SK-N-SH treated with all-trans-retinoic acid at 6 μM for 48 hours (cell line): Measurements from ENCODE around the gene UBE2D4.
A peak's percentile ranks its signal among the peaks of the same experiment; 100 is the strongest.

ENCODE experiments used
- ATAC-seq: fragments of 200-7000 bp; cut with Tn5 transposase; 3 replicates; pipeline ENCODE4 v1.9.1; 2020; ENCODE audit warnings: mild to moderate bottlenecking, moderate library complexity
- ARNTL ChIP-seq: fragments of 450-650 bp; formaldehyde crosslinking; IDR thresholded peaks from 2 replicates; pipeline ENCODE4 v1.5.0; 2020; ENCODE audit warnings: low read depth, mild to moderate bottlenecking, moderate library complexity, borderline replicate concordance
- BACH2 ChIP-seq: fragments of 250-450 bp; sonication (Bioruptor Pico); IDR thresholded peaks from 2 replicates; pipeline ENCODE4 v1.9.0; 2021; ENCODE audit warnings: mild to moderate bottlenecking, borderline replicate concordance
- CREB5 ChIP-seq: fragments of 250-450 bp; sonication (Bioruptor Pico); IDR thresholded peaks from 2 replicates; pipeline ENCODE4 v1.5.1; 2020; ENCODE audit warnings: low read depth, mild to moderate bottlenecking, moderate library complexity
- CSDC2 ChIP-seq: fragments of 250-450 bp; sonication (Bioruptor Pico); IDR thresholded peaks from 2 replicates; pipeline ENCODE4 v1.5.0; 2020; ENCODE audit warnings: mild to moderate bottlenecking, moderate library complexity
- ESRRG ChIP-seq: fragments of 250-450 bp; sonication (Bioruptor Pico); IDR thresholded peaks from 2 replicates; pipeline ENCODE4 v1.6.1; 2021; ENCODE audit warnings: mild to moderate bottlenecking
- GLIS3 ChIP-seq: fragments of 250-450 bp; sonication (Bioruptor Pico); IDR thresholded peaks from 2 replicates; pipeline ENCODE4 v1.5.0; 2020; ENCODE audit warnings: mild to moderate bottlenecking, moderate library complexity
- ISL1 ChIP-seq: fragments of 250-450 bp; sonication (Bioruptor Pico); IDR thresholded peaks from 2 replicates; pipeline ENCODE4 v2.1.2; 2022; ENCODE audit warnings: mild to moderate bottlenecking, moderate library complexity
- OSR1 ChIP-seq: fragments of 250-450 bp; sonication (Bioruptor Pico); IDR thresholded peaks from 2 replicates; pipeline ENCODE4 v1.8.0; 2022; ENCODE audit warnings: moderate library complexity, mild to moderate bottlenecking, inconsistent platforms
- PATZ1 ChIP-seq: fragments of 250-450 bp; sonication (Bioruptor Pico); IDR thresholded peaks from 2 replicates; pipeline ENCODE4 v1.8.0; 2020; ENCODE audit warnings: mild to moderate bottlenecking, moderate library complexity, borderline replicate concordance
- POU6F1 ChIP-seq: fragments of 250-450 bp; sonication (Bioruptor Pico); IDR thresholded peaks from 2 replicates; pipeline ENCODE4 v1.8.0; 2021; ENCODE audit warnings: low read depth, mild to moderate bottlenecking, moderate library complexity, borderline replicate concordance
- PPARA ChIP-seq: fragments of 250-450 bp; sonication (Bioruptor Pico); IDR thresholded peaks from 2 replicates; pipeline ENCODE4 v1.5.0; 2020; ENCODE audit warnings: mild to moderate bottlenecking, borderline replicate concordance
- RARB ChIP-seq: fragments of 250-450 bp; sonication (Bioruptor Pico); IDR thresholded peaks from 2 replicates; pipeline ENCODE4 v1.8.0; 2021; ENCODE audit warnings: mild to moderate bottlenecking, moderate library complexity
- SNAI2 ChIP-seq: fragments of 250-450 bp; sonication (Bioruptor Pico); IDR thresholded peaks from 2 replicates; pipeline ENCODE4 v1.5.0; 2020; ENCODE audit warnings: mild to moderate bottlenecking, moderate library complexity
- TCF4 ChIP-seq: fragments of 250-450 bp; sonication (Bioruptor Pico); IDR thresholded peaks from 2 replicates; pipeline ENCODE4 v1.8.0; 2021; ENCODE audit warnings: mild to moderate bottlenecking, moderate library complexity, borderline replicate concordance
- TOX ChIP-seq: fragments of 250-450 bp; sonication (Bioruptor Pico); IDR thresholded peaks from 2 replicates; pipeline ENCODE4 v1.8.0; 2021; ENCODE audit warnings: mild to moderate bottlenecking, moderate library complexity, borderline replicate concordance
- TSHZ2 ChIP-seq: fragments of 250-450 bp; sonication (Bioruptor Pico); IDR thresholded peaks from 2 replicates; pipeline ENCODE4 v1.5.0; 2020; ENCODE audit warnings: mild to moderate bottlenecking, moderate library complexity
- ZC3H10 ChIP-seq: fragments of 250-450 bp; sonication (Bioruptor Pico); IDR thresholded peaks from 2 replicates; pipeline ENCODE4 v1.5.1; 2021; ENCODE audit warnings: mild to moderate bottlenecking, moderate library complexity
- ZFP3 ChIP-seq: fragments of 250-450 bp; sonication (Bioruptor Pico); IDR thresholded peaks from 2 replicates; pipeline ENCODE4 v1.5.0; 2020; ENCODE audit warnings: mild to moderate bottlenecking, moderate library complexity
- ZFP30 ChIP-seq: fragments of 450-650 bp; formaldehyde crosslinking; IDR thresholded peaks from 2 replicates; pipeline ENCODE4 v1.5.0; 2022; ENCODE audit warnings: mild to moderate bottlenecking, moderate library complexity
- ZNF565 ChIP-seq: fragments of 450-650 bp; formaldehyde crosslinking; conservative IDR thresholded peaks from 2 replicates; pipeline ENCODE4 v1.5.0; 2020; ENCODE audit warnings: low read depth, mild to moderate bottlenecking, moderate library complexity
- ZNF70 ChIP-seq: fragments of 450-650 bp; formaldehyde crosslinking; IDR thresholded peaks from 2 replicates; pipeline ENCODE4 v1.5.0; 2020; ENCODE audit warnings: mild to moderate bottlenecking, moderate library complexity
- ZNF8 ChIP-seq: fragments of 450-650 bp; formaldehyde crosslinking; IDR thresholded peaks from 2 replicates; pipeline ENCODE4 v1.5.0; 2020; ENCODE audit warnings: mild to moderate bottlenecking, moderate library complexity
- TF ChIP-seq, protein P1 (sequence below): fragments of 250-450 bp; sonication (Bioruptor Pico); IDR thresholded peaks from 2 replicates; pipeline ENCODE4 v1.5.1; 2021; ENCODE audit warnings: mild to moderate bottlenecking, moderate library complexity

UBE2D4 gene

GRCh38 chr7:43906331-43907010 lies 19.8 kb upstream of the UBE2D4 start, which contains the start of gene URGCP:
TSS of gene URGCP (minus strand) at chr7:43906596. CDS start at chr7:43906575, 21 bp downstream.
- ATAC-seq: peak; percentile 86
- TF ChIP-seq TSHZ2 (CRISPR knock-in tag): no peak
- no peak for TF ChIP-seq GLIS3 (CRISPR knock-in tag)
- no peak for TF ChIP-seq ZNF70
- TF ChIP-seq RARB (CRISPR knock-in tag): no peak
- no peak for TF ChIP-seq ZFP30 (CRISPR knock-in tag)
- no peak for TF ChIP-seq ZNF8
- no peak for TF ChIP-seq ZFP3 (CRISPR knock-in tag)
- TF ChIP-seq PATZ1 (CRISPR knock-in tag): no peak
- TF ChIP-seq CSDC2 (CRISPR knock-in tag): no peak
- no peak for TF ChIP-seq ZNF565 (CRISPR knock-in tag)
- TF ChIP-seq ISL1 (CRISPR knock-in tag): no peak

GRCh38 chr7:43914795-43915194 lies 11.4 kb upstream of the UBE2D4 start:
- ATAC-seq: no peak
- TF ChIP-seq ZNF70 (no peak), OSR1 (CRISPR knock-in tag) (no peak), SNAI2 (CRISPR knock-in tag) (no peak), ARNTL (no peak), ZFP3 (CRISPR knock-in tag) (no peak), RARB (CRISPR knock-in tag) (no peak), PATZ1 (CRISPR knock-in tag) (no peak)

DNA sequence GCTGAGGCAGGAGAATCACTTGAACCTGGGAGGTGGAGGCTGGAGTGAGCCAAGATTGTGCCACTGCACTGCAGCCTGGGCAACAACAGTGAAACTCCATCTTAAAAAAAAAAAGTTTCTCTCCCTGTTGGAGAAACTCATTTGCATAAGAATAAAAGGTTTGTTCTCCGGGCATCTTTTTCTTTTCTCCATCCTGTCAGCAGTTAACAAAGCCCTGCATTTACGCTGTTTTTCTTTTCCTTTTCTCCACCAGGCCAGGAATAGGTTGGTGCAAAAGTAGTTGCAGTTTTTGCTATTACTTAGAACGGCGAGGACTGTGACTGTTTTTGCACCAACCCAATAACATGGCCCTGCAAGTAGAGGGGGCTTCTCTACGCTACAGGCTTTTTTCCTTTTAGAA lies 10.3 kb upstream of the UBE2D4 start:
- ATAC-seq: no peak
- TF ChIP-seq ZNF8 (no peak), CSDC2 (CRISPR knock-in tag) (no peak), RARB (CRISPR knock-in tag) (no peak), TSHZ2 (CRISPR knock-in tag) (no peak), ESRRG (CRISPR knock-in tag) (no peak), ZFP3 (CRISPR knock-in tag) (no peak), ZNF565 (CRISPR knock-in tag) (no peak), ZC3H10 (CRISPR knock-in tag) (no peak), BACH2 (CRISPR knock-in tag) (no peak), TCF4 (CRISPR knock-in tag) (no peak), ARNTL (no peak), GLIS3 (CRISPR knock-in tag) (no peak), SNAI2 (CRISPR knock-in tag) (no peak), CREB5 (CRISPR knock-in tag) (no peak), POU6F1 (CRISPR knock-in tag) (no peak), TOX (no peak), ISL1 (CRISPR knock-in tag) (no peak), PPARA (CRISPR knock-in tag) (no peak)
- TF ChIP-seq, protein P1, sequence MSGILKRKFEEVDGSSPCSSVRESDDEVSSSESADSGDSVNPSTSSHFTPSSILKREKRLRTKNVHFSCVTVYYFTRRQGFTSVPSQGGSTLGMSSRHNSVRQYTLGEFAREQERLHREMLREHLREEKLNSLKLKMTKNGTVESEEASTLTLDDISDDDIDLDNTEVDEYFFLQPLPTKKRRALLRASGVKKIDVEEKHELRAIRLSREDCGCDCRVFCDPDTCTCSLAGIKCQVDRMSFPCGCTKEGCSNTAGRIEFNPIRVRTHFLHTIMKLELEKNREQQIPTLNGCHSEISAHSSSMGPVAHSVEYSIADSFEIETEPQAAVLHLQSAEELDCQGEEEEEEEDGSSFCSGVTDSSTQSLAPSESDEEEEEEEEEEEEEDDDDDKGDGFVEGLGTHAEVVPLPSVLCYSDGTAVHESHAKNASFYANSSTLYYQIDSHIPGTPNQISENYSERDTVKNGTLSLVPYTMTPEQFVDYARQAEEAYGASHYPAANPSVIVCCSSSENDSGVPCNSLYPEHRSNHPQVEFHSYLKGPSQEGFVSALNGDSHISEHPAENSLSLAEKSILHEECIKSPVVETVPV (CRISPR knock-in tag): no peak
